Fibroblast of the aortic adventitia (primary cell): ENCODE measurements around the gene MSANTD7. TPM values are rescaled to one million over a fixed set of nuclear protein-coding genes. Genes with fewer than 3 reads are reported as not detected.
"Not testable (repeated sequence)": the region's sequence is repeated elsewhere in the genome, so short reads cannot be mapped to it uniquely, and the experiment has no call there.

ENCODE experiments used
- DNase-seq: peaks from one replicate; pipeline ENCODE4 v3.0.0-alpha.2; 2010; ENCODE audit warnings: low read depth
- H3K4me3 ChIP-seq: 2 replicates; pipeline ENCODE4 v1.5.1; 2011; ENCODE audit warnings: low read depth, mild to moderate bottlenecking, control low read depth, low read length, moderate library complexity
- CTCF ChIP-seq: IDR thresholded peaks from 2 replicates; pipeline ENCODE4 v1.5.1; 2011; ENCODE audit warnings: mild to moderate bottlenecking, low read length, control low read depth, inconsistent platforms; ENCODE audit not compliant: insufficient read depth
- total RNA-seq: library from RNA; depleted of rRNA; stranded (reverse); fragments of >200 nt; gene quantifications from 2 replicates; pipeline ENCODE4 v1.2.3, GENCODE V29; 2012; ENCODE audit warnings: low replicate concordance

The MSANTD7 gene
- total RNA-seq, 1 donor, result 18.5 TPM

- TF ChIP-seq CTCF, result no peak
- DNase-seq, result no peak
- no peak overlapping the region for H3K4me3 ChIP-seq
Measured at GRCh38 chr10:14855453-14855852, 17.3 kb downstream of the MSANTD7 start.

GRCh38 chr10:14858338-14858960 lies 20.3 kb downstream of the MSANTD7 start:
- TF ChIP-seq CTCF, result no peak

GRCh38 chr10:14859043-14859442 lies 20.9 kb downstream of the MSANTD7 start:
- no peak for DNase-seq
- no peak for TF ChIP-seq CTCF
- no peak overlapping the region for H3K4me3 ChIP-seq

More at GRCh38 chr10:14858338-14858960, 20.3 kb downstream of the MSANTD7 start:
- H3K4me3 ChIP-seq, result no peak overlapping the region
- no peak for DNase-seq

- peak; percentile 18 for DNase-seq
- TF ChIP-seq CTCF, result no peak
- H3K4me3 ChIP-seq, result no peak overlapping the region
Measured at GRCh38 chr10:14859775-14860174, 21.7 kb downstream of the MSANTD7 start.

- DNase-seq, result no peak
- no peak for TF ChIP-seq CTCF
- no peak overlapping the region for H3K4me3 ChIP-seq
Measured at GRCh38 chr10:14860791-14861190, 22.7 kb downstream of the MSANTD7 start.

- not testable (repeated sequence) for H3K4me3 ChIP-seq, DNase-seq
Measured at GRCh38 chr10:14864466-14864865, 26.4 kb downstream of the MSANTD7 start.

GRCh38 chr10:14864871-14865270 lies 26.8 kb downstream of the MSANTD7 start:
- H3K4me3 ChIP-seq, DNase-seq: not testable (repeated sequence)

GRCh38 chr10:14873090-14873760 lies 35.1 kb downstream of the MSANTD7 start:
- peak; percentile 85 for DNase-seq
- no peak for TF ChIP-seq CTCF
- no peak overlapping the region for H3K4me3 ChIP-seq
